ENCODE data around the gene LZTR1. TPM values are rescaled to one million over a fixed set of nuclear protein-coding genes. Genes with fewer than 3 reads are reported as not detected.
"Not testable (repeated sequence)": the region's sequence is repeated elsewhere in the genome, so short reads cannot be mapped to it uniquely, and the experiment has no call there.

LZTR1 gene
- total RNA-seq (10 to 100 TPM; 14.7 to 32.5 (median 23.7) TPM), polyA plus RNA-seq (10 to 100 TPM; 25.0 to 36.5 TPM)
- long read RNA-seq, donor 1, full-length matches to known transcripts = 4 of 28 reads
- long read RNA-seq, donor 1, partial matches to known transcripts = 23 of 28 reads
- long read RNA-seq, donor 1, other reads (novel, unspliced or antisense) = 1 of 28 reads
- long read RNA-seq, donor 2, full-length matches to known transcripts = 4 of 30 reads
- long read RNA-seq, donor 2, partial matches to known transcripts = 21 of 30 reads
- long read RNA-seq, donor 2, other reads (novel, unspliced or antisense) = 5 of 30 reads
- long read RNA-seq, donor 3, full-length matches to known transcripts = 10 of 44 reads
- long read RNA-seq, donor 3, partial matches to known transcripts = 15 of 44 reads
- long read RNA-seq, donor 3, other reads (novel, unspliced or antisense) = 19 of 44 reads

DNA sequence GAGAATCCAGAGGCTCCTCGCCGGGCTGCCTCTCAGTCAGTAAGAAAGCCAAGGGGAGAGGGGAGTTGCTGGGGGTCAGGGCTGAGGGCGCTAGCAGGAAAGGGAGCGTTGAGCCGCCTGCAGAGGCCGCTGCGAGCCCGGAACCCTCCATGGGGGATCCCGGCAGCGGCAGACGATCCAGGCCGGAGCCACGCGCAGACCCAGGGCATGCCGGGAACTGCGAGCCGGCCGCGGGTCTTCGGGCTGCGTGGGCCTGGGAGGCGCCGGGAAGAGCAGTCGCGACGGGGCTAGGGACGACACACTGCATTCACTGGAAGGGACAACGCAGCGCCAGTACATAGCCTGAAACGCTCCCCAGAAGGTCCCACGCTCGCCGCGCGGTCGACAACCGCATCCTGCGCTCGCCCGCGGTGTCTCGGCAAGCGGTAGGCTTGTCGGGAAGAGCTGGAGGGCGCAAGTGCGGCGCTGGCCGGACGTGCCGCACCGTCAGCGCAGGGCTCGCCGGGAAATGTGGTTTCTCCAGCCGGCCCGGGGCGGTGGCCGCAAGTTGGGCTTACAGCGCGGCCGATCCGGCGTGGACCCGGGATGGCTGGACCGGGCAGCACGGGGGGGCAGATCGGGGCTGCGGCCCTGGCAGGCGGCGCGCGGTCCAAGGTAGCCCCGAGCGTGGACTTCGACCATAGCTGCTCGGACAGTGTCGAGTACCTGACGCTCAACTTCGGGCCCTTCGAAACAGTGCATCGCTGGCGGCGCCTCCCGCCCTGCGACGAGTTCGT is at the start of gene LZTR1:
Gene LZTR1, plus strand, starts transcription at position 511 of the 776 bp plus-strand sequence. Its CDS starts 75 bp downstream, at position 586.
- ATAC-seq = peak; percentile 93 to 97 (median 96)
- H3K36me3 ChIP-seq = peaks cover 0 to 34% (median 4%) of the 10 kb centered on the region in 9 donors
- intact Hi-C loops (cut with DNase I) = loop anchor here in 5 of 10 donors (1.0 to 10.0 kb wide), 8 partner anchors 19 to 97 kb away; partner anchors contain the start of genes CRKL (in 4 of the 5), LRRC74B (in 1 of the 5) and THAP7 (in 1 of the 5)

DNA sequence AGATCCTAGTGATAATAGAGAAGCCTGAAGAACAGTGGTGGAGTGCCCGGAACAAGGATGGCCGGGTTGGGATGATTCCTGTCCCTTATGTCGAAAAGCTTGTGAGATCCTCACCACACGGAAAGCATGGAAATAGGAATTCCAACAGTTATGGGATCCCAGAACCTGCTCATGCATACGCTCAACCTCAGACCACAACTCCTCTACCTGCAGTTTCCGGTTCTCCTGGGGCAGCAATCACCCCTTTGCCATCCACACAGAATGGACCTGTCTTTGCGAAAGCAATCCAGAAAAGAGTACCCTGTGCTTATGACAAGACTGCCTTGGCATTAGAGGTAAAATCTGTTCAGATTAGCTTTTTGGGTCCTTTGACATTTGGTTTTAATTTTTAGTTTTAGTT is 48.2 kb upstream of the LZTR1 start:
- H3K9me3 ChIP-seq = no peaks in the 10 kb centered on the region
- peaks cover 0 to 52% (median 13%) of the 10 kb centered on the region in 9 donors for H3K36me3 ChIP-seq
- 94 to 97% methylated on average over 7 of the region's 7 CpGs for WGBS, 2 donors
- no peak overlapping the region for H3K4me3 ChIP-seq
- intact Hi-C loops (cut with DNase I) = no loop called here
- no peak for DNase-seq
- ATAC-seq = no peak
- H3K4me1 ChIP-seq = peaks cover 8 to 61% (median 34%) of the 10 kb centered on the region in 9 donors
- TF ChIP-seq, protein P1, sequence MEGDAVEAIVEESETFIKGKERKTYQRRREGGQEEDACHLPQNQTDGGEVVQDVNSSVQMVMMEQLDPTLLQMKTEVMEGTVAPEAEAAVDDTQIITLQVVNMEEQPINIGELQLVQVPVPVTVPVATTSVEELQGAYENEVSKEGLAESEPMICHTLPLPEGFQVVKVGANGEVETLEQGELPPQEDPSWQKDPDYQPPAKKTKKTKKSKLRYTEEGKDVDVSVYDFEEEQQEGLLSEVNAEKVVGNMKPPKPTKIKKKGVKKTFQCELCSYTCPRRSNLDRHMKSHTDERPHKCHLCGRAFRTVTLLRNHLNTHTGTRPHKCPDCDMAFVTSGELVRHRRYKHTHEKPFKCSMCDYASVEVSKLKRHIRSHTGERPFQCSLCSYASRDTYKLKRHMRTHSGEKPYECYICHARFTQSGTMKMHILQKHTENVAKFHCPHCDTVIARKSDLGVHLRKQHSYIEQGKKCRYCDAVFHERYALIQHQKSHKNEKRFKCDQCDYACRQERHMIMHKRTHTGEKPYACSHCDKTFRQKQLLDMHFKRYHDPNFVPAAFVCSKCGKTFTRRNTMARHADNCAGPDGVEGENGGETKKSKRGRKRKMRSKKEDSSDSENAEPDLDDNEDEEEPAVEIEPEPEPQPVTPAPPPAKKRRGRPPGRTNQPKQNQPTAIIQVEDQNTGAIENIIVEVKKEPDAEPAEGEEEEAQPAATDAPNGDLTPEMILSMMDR (IDR thresholded peaks at IDR 0.05) = no peak
- no peaks in the 10 kb centered on the region for H3K27me3 ChIP-seq
- H3K27ac ChIP-seq = no peak overlapping the region

More for the DNA sequence above, at the start of gene LZTR1:
- peak; percentile 80 to 83 for DNase-seq
- WGBS, 2 donors = 0% methylated on average over 83 to 87 of the region's 87 CpGs
- TF ChIP-seq, protein P1 (IDR thresholded peaks at IDR 0.05) = peak; percentile 8 to 79 (median 64)
- peaks cover 0 to 10% (median 6%) of the 10 kb centered on the region in 11 donors for H3K9me3 ChIP-seq
- peaks cover 20 to 42% (median 34%) of the 10 kb centered on the region in 9 donors for H3K4me1 ChIP-seq
- no peaks in the 10 kb centered on the region for H3K27me3 ChIP-seq
- peak within 1 kb of the TSS; percentile 75 to 98 (median 92) for H3K27ac ChIP-seq
- peak within 1 kb of the TSS; percentile 61 to 98 (median 76) for H3K4me3 ChIP-seq

DNA sequence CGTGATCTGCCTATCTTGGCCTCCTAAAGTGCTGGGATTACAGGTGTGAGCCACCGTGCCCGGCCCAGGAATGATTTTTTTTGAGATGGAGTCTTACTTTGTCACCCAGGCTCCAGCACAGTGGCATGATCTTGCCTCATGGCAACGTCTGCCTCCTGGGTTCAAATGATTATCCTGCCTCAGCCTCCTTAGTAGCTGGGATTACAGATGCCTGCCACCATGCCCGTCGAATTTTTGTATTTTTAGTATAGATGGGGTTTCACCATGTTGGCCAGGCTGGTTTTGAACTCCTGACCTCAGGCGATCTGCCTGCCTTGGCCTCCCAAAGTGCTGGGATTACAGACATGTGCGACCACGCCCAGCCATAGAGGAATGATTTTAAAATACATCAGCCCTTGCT is 47.0 kb upstream of the LZTR1 start:
- H3K27me3 ChIP-seq; ATAC-seq; DNase-seq; H3K9me3 ChIP-seq; intact Hi-C loops (cut with DNase I); H3K27ac ChIP-seq; H3K4me3 ChIP-seq: not testable (repeated sequence)
- Histone ChIP-seq H3K36me3 (peaks cover 0 to 52% (median 13%) of the 10 kb centered on the region in 9 donors), H3K4me1 (peaks cover 8 to 65% (median 40%) of the 10 kb centered on the region in 9 donors)
- WGBS, 2 donors = 94 to 95% methylated on average over 9 of the region's 9 CpGs

DNA sequence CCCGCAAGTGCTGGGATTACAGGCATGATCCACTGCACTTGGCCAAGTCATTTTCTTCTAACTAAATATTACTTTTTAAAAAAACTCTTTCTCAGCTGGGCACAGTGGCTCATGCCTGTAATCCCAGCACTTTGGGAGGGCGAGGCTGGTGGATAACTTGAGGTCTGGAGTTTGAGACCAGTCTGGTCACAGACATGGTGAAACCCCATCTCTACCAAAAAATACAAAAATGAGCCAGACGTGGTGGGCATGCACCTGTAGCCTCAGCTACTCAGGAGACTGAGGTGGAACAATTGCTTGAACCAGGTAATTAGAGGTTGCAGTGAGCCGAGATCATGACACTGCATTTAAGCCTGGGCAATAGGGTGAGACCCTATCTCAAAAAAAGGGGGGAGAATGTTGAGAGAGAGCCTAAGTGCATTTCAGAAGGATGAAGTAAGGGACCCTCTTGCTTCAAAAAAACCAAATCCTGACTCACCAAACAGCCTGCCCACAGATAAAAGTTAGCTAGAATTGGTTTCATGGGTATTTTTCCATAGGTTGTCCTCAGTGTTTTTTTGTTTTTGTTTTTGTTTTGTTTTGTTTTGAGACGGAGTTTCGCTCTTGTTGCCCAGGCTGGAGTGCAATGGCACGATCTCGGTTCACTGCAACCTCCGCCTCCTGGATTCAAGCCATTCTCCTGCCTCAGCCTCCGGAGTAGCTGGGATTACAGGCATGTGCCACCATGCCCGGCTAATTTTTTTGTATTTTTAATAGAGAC is 46.1 kb upstream of the LZTR1 start:
- H3K27me3 ChIP-seq; intact Hi-C loops (cut with DNase I); H3K4me3 ChIP-seq; DNase-seq; ATAC-seq; H3K27ac ChIP-seq; H3K9me3 ChIP-seq: not testable (repeated sequence)
- 85 to 89% methylated on average over 11 of the region's 11 CpGs for WGBS, 2 donors
- Histone ChIP-seq H3K4me1 (peaks cover 8 to 71% (median 49%) of the 10 kb centered on the region in 9 donors), H3K36me3 (peaks cover 0 to 55% (median 13%) of the 10 kb centered on the region in 9 donors)

Data from heart right ventricle (tissue), 16 donors.